Measurements from ENCODE around the gene ZNF217.

GRCh38 chr20:53579581-53580375 is 13.9 kb downstream of the ZNF217 start:
- no peak for TF ChIP-seq EZH2 (IDR thresholded peaks at IDR 0.05; ENCODE audit: insufficient read depth, poor library complexity, severe bottlenecking)
- TF ChIP-seq EZH2phosphoT487 (IDR thresholded peaks at IDR 0.05; ENCODE audit: insufficient read depth, low read depth): no peak
